NCI-H146 treated with DMSO at 0.1 percent for 48 hours (cell line): ENCODE measurements around the gene TUBGCP6.
"Not testable (repeated sequence)": the region's sequence is repeated elsewhere in the genome, so short reads cannot be mapped to it uniquely, and the experiment has no call there.

Experiments used
- DNase-seq: peaks from one replicate; lab custom pipeline; 2025; ENCODE audit not compliant: unreplicated experiment; lab: John Stamatoyannopoulos, UW

Gene TUBGCP6

GRCh38 chr22:50280708-50281383, 36.0 kb upstream of the TUBGCP6 start:
- DNase-seq, result no peak

GRCh38 chr22:50280022-50280707, 35.3 kb upstream of the TUBGCP6 start:
- no peak for DNase-seq

- no peak for DNase-seq
These were observed 34.3 kb upstream of the TUBGCP6 start for GRCh38 chr22:50278956-50279619.

- no peak for DNase-seq
These were observed 33.6 kb upstream of the TUBGCP6 start for GRCh38 chr22:50278461-50278860.

GRCh38 chr22:50277761-50278160, 32.9 kb upstream of the TUBGCP6 start:
- no peak for DNase-seq

GRCh38 chr22:50276143-50276542, 31.3 kb upstream of the TUBGCP6 start:
- no peak for DNase-seq

GRCh38 chr22:50275181-50276055, 30.6 kb upstream of the TUBGCP6 start:
- no peak for DNase-seq

- no peak for DNase-seq
These were observed 29.9 kb upstream of the TUBGCP6 start for GRCh38 chr22:50274771-50275170.

GRCh38 chr22:50274311-50274710, 29.5 kb upstream of the TUBGCP6 start:
- no peak for DNase-seq

- not testable (repeated sequence) for DNase-seq
These were observed 29.0 kb upstream of the TUBGCP6 start for GRCh38 chr22:50273781-50274180.

- DNase-seq, result not testable (repeated sequence)
These were observed 28.5 kb upstream of the TUBGCP6 start for GRCh38 chr22:50273352-50273751.

GRCh38 chr22:50272044-50272802, 27.4 kb upstream of the TUBGCP6 start:
- DNase-seq, result no peak

GRCh38 chr22:50271519-50271970, 26.7 kb upstream of the TUBGCP6 start:
- DNase-seq, result peak; percentile 9

GRCh38 chr22:50270666-50271394, 26.0 kb upstream of the TUBGCP6 start:
- DNase-seq, result no peak

- DNase-seq, result no peak
These were observed 25.3 kb upstream of the TUBGCP6 start, which contains the start of gene MAPK11 for GRCh38 chr22:50269970-50270665. MAPK11 (minus strand) TSS chr22:50270380; CDS start chr22:50270292, 88 bp downstream.

GRCh38 chr22:50269573-50269969, 24.7 kb upstream of the TUBGCP6 start:
- no peak for DNase-seq

GRCh38 chr22:50268655-50269113, 23.9 kb upstream of the TUBGCP6 start:
- no peak for DNase-seq

GRCh38 chr22:50267591-50268390, 23.0 kb upstream of the TUBGCP6 start:
- DNase-seq, result no peak
